HepG2 (cell line): ENCODE data around the gene UBALD1. TPM values are rescaled to one million over a fixed set of nuclear protein-coding genes. Genes with fewer than 3 reads are reported as not detected.

Experiments
- ASH2L ChIP-seq: fragments of 300-600, 200-600 bp; sonication (generic); IDR thresholded peaks from 2 replicates; pipeline ENCODE4 v1.7.0; 2017; ENCODE audit warnings: low read depth, mild to moderate bottlenecking, moderate library complexity, mixed read lengths, low read length; ENCODE audit not compliant: insufficient read length
- ATRX ChIP-seq: sonication (generic); formaldehyde crosslinking; IDR thresholded peaks from 2 replicates; pipeline ENCODE4 v1.4.0; 2020; ENCODE audit warnings: missing genetic modification reagents, borderline replicate concordance
- GATA4 ChIP-seq: sonication (generic); IDR thresholded peaks from 2 replicates; pipeline ENCODE4 v1.6.1; 2016; ENCODE audit warnings: antibody characterized with exemption, low read depth, borderline replicate concordance
- HMGA1 ChIP-seq: sonication (generic); formaldehyde crosslinking; conservative IDR thresholded peaks from 2 replicates; pipeline ENCODE4 v1.4.0; 2020; ENCODE audit warnings: missing genetic modification reagents
- HNRNPL ChIP-seq: fragments of 200-400 bp; formaldehyde crosslinking; IDR thresholded peaks from 2 replicates; pipeline ENCODE4 v1.6.1; 2017; ENCODE audit warnings: mild to moderate bottlenecking, low read depth, low read length
- KDM3A ChIP-seq: IDR thresholded peaks from 2 replicates; pipeline ENCODE4 v1.6.1; 2018; ENCODE audit warnings: low read depth, missing compliant biosample characterization
- KDM6A ChIP-seq: IDR thresholded peaks from 2 replicates; pipeline ENCODE4 v1.6.1; 2016; ENCODE audit warnings: low read depth
- NFE2 ChIP-seq: sonication (generic); formaldehyde crosslinking; IDR thresholded peaks from 2 replicates; pipeline ENCODE4 v1.4.0; 2020; ENCODE audit warnings: missing genetic modification reagents
- PRDM4 ChIP-seq: sonication (generic); formaldehyde crosslinking; IDR thresholded peaks from 2 replicates; pipeline ENCODE4 v1.9.0; 2021; ENCODE audit warnings: missing genetic modification reagents, borderline replicate concordance
- SIN3B ChIP-seq: fragments of 150-350 bp; IDR thresholded peaks from 2 replicates; pipeline ENCODE4 v1.6.1; 2014; ENCODE audit warnings: low read length
- ZBTB42 ChIP-seq: sonication (generic); formaldehyde crosslinking; IDR thresholded peaks from 2 replicates; pipeline ENCODE4 v1.5.0; 2020; ENCODE audit warnings: mild to moderate bottlenecking, missing genetic modification reagents
- ZNF230 ChIP-seq: sonication (generic); formaldehyde crosslinking; IDR thresholded peaks from 2 replicates; pipeline ENCODE4 v1.4.0; 2020; ENCODE audit warnings: mild to moderate bottlenecking, missing genetic modification reagents
- ZNF383 ChIP-seq: sonication (generic); formaldehyde crosslinking; IDR thresholded peaks from 2 replicates; pipeline ENCODE4 v1.4.0; 2020; ENCODE audit warnings: missing genetic modification reagents, mild to moderate bottlenecking, borderline replicate concordance
- ZNF468 ChIP-seq: sonication (generic); formaldehyde crosslinking; IDR thresholded peaks from 2 replicates; pipeline ENCODE4 v1.8.0; 2022; ENCODE audit warnings: mild to moderate bottlenecking, moderate library complexity, missing genetic modification reagents
- ZNF513 ChIP-seq: sonication (generic); formaldehyde crosslinking; conservative IDR thresholded peaks from 2 replicates; pipeline ENCODE4 v1.5.0; 2020; ENCODE audit warnings: missing genetic modification reagents
- ZNF562 ChIP-seq: sonication (generic); formaldehyde crosslinking; IDR thresholded peaks from 2 replicates; pipeline ENCODE4 v1.8.0; 2022; ENCODE audit warnings: missing genetic modification reagents, borderline replicate concordance
- ZNF703 ChIP-seq: sonication (generic); formaldehyde crosslinking; IDR thresholded peaks from 2 replicates; pipeline ENCODE4 v1.5.1; 2020; ENCODE audit warnings: missing genetic modification reagents, mild to moderate bottlenecking, moderate library complexity, borderline replicate concordance
- ZNF713 ChIP-seq: sonication (generic); formaldehyde crosslinking; IDR thresholded peaks from 2 replicates; pipeline ENCODE4 v1.4.0; 2020; ENCODE audit warnings: mild to moderate bottlenecking, missing genetic modification reagents
- ZNF720 ChIP-seq: sonication (generic); formaldehyde crosslinking; IDR thresholded peaks from 2 replicates; pipeline ENCODE4 v1.4.0; 2020; ENCODE audit warnings: missing genetic modification reagents
- ZNF788 ChIP-seq: sonication (generic); formaldehyde crosslinking; IDR thresholded peaks from 2 replicates; pipeline ENCODE4 v1.5.0; 2020; ENCODE audit warnings: mild to moderate bottlenecking, missing genetic modification reagents, borderline replicate concordance
- ZNF841 ChIP-seq: sonication (generic); formaldehyde crosslinking; IDR thresholded peaks from 2 replicates; pipeline ENCODE4 v1.8.1; 2023; ENCODE audit warnings: missing genetic modification reagents, borderline replicate concordance
- polyA plus RNA-seq, 8 experiments: library from polyadenylated mRNA; depleted of rRNA in 3 of 8; stranded (reverse) in 7 of 8; unstranded in 1 of 8; fragments of >200 nt; fragmentation: Illumina TruSeq in 4 of 8; extraction: Trizol in 4 of 8; gene quantifications; 2 replicates each; pipeline versions ENCODE4 v1.2.1 to v1.2.3, GENCODE V29; 2011 to 2016; ENCODE audit warnings: low read depth in 4 of 8, missing spikeins in 1 of 8, mixed read lengths in 1 of 8; ENCODE audit not compliant: insufficient read depth in 1 of 8
- total RNA-seq, 5 experiments: library from RNA; depleted of rRNA; stranded (reverse); fragments of >200 nt; fragmentation: Illumina TruSeq; extraction: Trizol; gene quantifications; 2 replicates each; pipeline ENCODE4 v1.2.3, GENCODE V29; 2016; ENCODE audit warnings: low read depth in 1 of 5

UBALD1 gene
- total and polyA plus RNA-seq, 2 of the 13 experiments (the other 11 are each of a cell fraction or from before 2014, with no cell fraction given): 6.8 to 12.3 TPM

- peak; percentile 90 for TF ChIP-seq KDM3A (CRISPR knock-in tag)
- TF ChIP-seq SIN3B: no peak
- no peak for TF ChIP-seq ZNF383 (CRISPR knock-in tag)
- no peak; the same call in 1 of the 2 replicates for TF ChIP-seq ZBTB42 (CRISPR knock-in tag)
- peak; percentile 89 for TF ChIP-seq KDM6A (CRISPR knock-in tag)
- no peak; the same call in 1 of the 2 replicates for TF ChIP-seq ZNF468 (CRISPR knock-in tag)
- no peak for TF ChIP-seq HMGA1 (CRISPR knock-in tag)
- TF ChIP-seq ATRX (CRISPR knock-in tag): peak; percentile 60; the same call in 1 of the 2 replicates
- peak; percentile 83; the same call in 1 of the 2 replicates for TF ChIP-seq ZNF788 (CRISPR knock-in tag)
- no peak for TF ChIP-seq GATA4
- no peak for TF ChIP-seq ZNF513
- TF ChIP-seq ZNF703 (CRISPR knock-in tag): no peak
- no peak for TF ChIP-seq ZNF562 (CRISPR knock-in tag)
- TF ChIP-seq ZNF230: peak; percentile 72
- TF ChIP-seq ZNF713 (CRISPR knock-in tag): no peak
- TF ChIP-seq HNRNPL: peak; percentile 38; the same call in 1 of the 2 replicates
- TF ChIP-seq ZNF720 (CRISPR knock-in tag): 0 out of 2 replicates have a peak, but pooled peaks have one; percentile 83
- no peak for TF ChIP-seq PRDM4 (CRISPR knock-in tag)
- TF ChIP-seq NFE2: no peak
- no peak for TF ChIP-seq ZNF841 (CRISPR knock-in tag)
- TF ChIP-seq ASH2L: peak; percentile 96
Measured at GRCh38 chr16:4663777-4664465, 49.2 kb upstream of the UBALD1 start (continued).
